PC-3 (cell line): Measurements from ENCODE around the gene DNAJB4.

Source experiments
- EZH2 ChIP-seq: fragments of 300-600 bp; sonication (generic); IDR thresholded peaks from one replicate; pipeline ENCODE4 v1.6.1; 2017; ENCODE audit warnings: antibody characterized with exemption, mild to moderate bottlenecking, low read length; ENCODE audit not compliant: unreplicated experiment
- EZH2phosphoT487 ChIP-seq: fragments of 300-600 bp; sonication (generic); IDR thresholded peaks from 2 replicates; pipeline ENCODE4 v1.6.1; 2018; ENCODE audit warnings: mild to moderate bottlenecking, antibody characterized with exemption, low read length, borderline replicate concordance
- TF ChIP-seq, protein P1 (sequence below): fragments of 300-600 bp; sonication (generic); conservative IDR thresholded peaks from 2 replicates; pipeline ENCODE4 v1.5.1; 2017; ENCODE audit warnings: antibody characterized with exemption, low read depth, mild to moderate bottlenecking, low read length

DNA sequence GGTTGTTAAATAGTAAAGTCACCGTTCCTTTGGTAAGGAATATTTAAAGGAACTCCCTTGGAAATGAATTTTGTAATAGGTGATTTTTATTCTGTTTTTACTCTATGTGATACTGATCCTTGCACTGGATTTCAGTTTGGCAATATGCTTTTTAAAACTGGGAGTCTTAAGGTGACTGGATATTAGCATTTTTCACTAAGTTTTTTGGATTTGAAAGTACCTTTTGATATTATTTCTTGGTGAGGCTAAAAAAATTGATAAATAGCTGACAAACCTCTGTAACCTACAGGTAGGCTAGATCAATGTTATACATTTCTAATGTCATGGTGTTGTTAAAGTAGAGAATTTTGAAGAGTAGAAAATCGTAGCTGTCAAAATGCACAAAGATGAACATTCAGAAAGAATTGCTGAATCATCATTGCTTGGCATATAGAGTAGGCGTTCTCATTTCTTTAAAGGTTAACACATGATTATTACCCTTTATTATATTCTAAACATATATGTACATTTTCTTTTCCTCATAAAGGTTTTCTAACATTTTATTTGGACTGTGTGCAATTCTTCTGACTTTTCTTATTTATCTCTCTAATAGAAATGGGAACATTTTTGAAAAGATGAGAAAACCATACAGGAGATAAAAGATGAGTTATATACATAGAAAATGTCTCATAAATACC lies 1.5 kb upstream of the DNAJB4 start:
- TF ChIP-seq, protein P1, sequence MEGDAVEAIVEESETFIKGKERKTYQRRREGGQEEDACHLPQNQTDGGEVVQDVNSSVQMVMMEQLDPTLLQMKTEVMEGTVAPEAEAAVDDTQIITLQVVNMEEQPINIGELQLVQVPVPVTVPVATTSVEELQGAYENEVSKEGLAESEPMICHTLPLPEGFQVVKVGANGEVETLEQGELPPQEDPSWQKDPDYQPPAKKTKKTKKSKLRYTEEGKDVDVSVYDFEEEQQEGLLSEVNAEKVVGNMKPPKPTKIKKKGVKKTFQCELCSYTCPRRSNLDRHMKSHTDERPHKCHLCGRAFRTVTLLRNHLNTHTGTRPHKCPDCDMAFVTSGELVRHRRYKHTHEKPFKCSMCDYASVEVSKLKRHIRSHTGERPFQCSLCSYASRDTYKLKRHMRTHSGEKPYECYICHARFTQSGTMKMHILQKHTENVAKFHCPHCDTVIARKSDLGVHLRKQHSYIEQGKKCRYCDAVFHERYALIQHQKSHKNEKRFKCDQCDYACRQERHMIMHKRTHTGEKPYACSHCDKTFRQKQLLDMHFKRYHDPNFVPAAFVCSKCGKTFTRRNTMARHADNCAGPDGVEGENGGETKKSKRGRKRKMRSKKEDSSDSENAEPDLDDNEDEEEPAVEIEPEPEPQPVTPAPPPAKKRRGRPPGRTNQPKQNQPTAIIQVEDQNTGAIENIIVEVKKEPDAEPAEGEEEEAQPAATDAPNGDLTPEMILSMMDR = no peak
- no peak for TF ChIP-seq EZH2
- TF ChIP-seq EZH2phosphoT487 = no peak
